ENCODE measurements around the gene SMARCA5. TPM values are rescaled to one million over a fixed set of nuclear protein-coding genes. Genes with fewer than 3 reads are reported as not detected.

SMARCA5 gene
- total RNA-seq, 1 experiment from 2014 or later, result 37.4 TPM

- Mint-ChIP-seq H3K4me3 (ENCODE audit: low read depth, unreplicated experiment) (no peak overlapping the region), H3K4me1 (ENCODE audit: low read depth, unreplicated experiment) (no peaks in the 10 kb centered on the region), H3K36me3 (ENCODE audit: insufficient read depth, unreplicated experiment) (no peaks in the 10 kb centered on the region), H3K27ac (ENCODE audit: unreplicated experiment) (no peak overlapping the region), H3K27me3 (ENCODE audit: unreplicated experiment) (peaks cover 63% of the 10 kb centered on the region), H3K9me3 (ENCODE audit: low read depth, unreplicated experiment) (no peaks in the 10 kb centered on the region)
- CTCF ChIA-PET, result no interaction called here
- DNase-seq, result no peak
- TF ChIP-seq CTCF (IDR thresholded peaks at IDR 0.05; ENCODE audit: unreplicated experiment), result no peak
- no TSS peak for BruUV-seq (replicated peaks)
- intact Hi-C loops (cut with micrococcal nuclease; ENCODE audit: unreplicated experiment), result no loop called here
These were observed 86.3 kb downstream of the SMARCA5 start for GRCh38 chr4:143599827-143600226.

GRCh38 chr4:143606480-143606879 lies 93.0 kb downstream of the SMARCA5 start:
- Mint-ChIP-seq H3K4me3 (ENCODE audit: low read depth, unreplicated experiment) (no peak overlapping the region), H3K4me1 (ENCODE audit: low read depth, unreplicated experiment) (no peaks in the 10 kb centered on the region), H3K9me3 (ENCODE audit: low read depth, unreplicated experiment) (no peaks in the 10 kb centered on the region), H3K27me3 (ENCODE audit: unreplicated experiment) (peaks cover 73% of the 10 kb centered on the region), H3K36me3 (ENCODE audit: insufficient read depth, unreplicated experiment) (no peaks in the 10 kb centered on the region), H3K27ac (ENCODE audit: unreplicated experiment) (no peak overlapping the region)
- CTCF ChIA-PET, result no interaction called here
- intact Hi-C loops (cut with micrococcal nuclease; ENCODE audit: unreplicated experiment), result no loop called here
- no peak for TF ChIP-seq CTCF (IDR thresholded peaks at IDR 0.05; ENCODE audit: unreplicated experiment)
- BruUV-seq (replicated peaks), result no TSS peak
- DNase-seq, result no peak

Other genes starting within 250 kb of the SMARCA5 start
- gene GAB1, start 176.8 kb upstream of the SMARCA5 start, total RNA-seq (2022), result 8.8 and 13.4 TPM in 2 replicates
- not detected in 2 replicates for gene FREM3, start 187.0 kb downstream of the SMARCA5 start, total RNA-seq (2022)